WERI-Rb-1 (cell line): ENCODE measurements around the gene POU3F2.

Experiments used
- DNase-seq: peaks from one replicate; pipeline ENCODE4 v3.0.0-alpha.2; 2020
- H3K27ac ChIP-seq: fragments of 250-450 bp; sonication (Bioruptor Pico); 2 replicates; pipeline ENCODE4 v1.5.1; 2020; ENCODE audit warnings: mild to moderate bottlenecking, moderate library complexity
- H3K27me3 ChIP-seq: fragments of 250-450 bp; sonication (Bioruptor Pico); 2 replicates; pipeline ENCODE4 v1.5.1; 2021; ENCODE audit warnings: mild to moderate bottlenecking, low read depth, moderate library complexity; ENCODE audit not compliant: insufficient read depth, severe bottlenecking
- H3K36me3 ChIP-seq: fragments of 250-450 bp; sonication (Bioruptor Pico); 2 replicates; pipeline ENCODE4 v1.5.1; 2020; ENCODE audit warnings: mild to moderate bottlenecking, moderate library complexity
- H3K4me3 ChIP-seq: 2 replicates; pipeline ENCODE4 v1.5.1; 2011; ENCODE audit warnings: low read depth, mild to moderate bottlenecking, control low read depth, low read length
- H3K9me3 ChIP-seq: fragments of 250-450 bp; sonication (Bioruptor Pico); 2 replicates; pipeline ENCODE4 v1.5.1; 2021; ENCODE audit warnings: mild to moderate bottlenecking, moderate library complexity; ENCODE audit not compliant: severe bottlenecking
- CTCF ChIP-seq: IDR thresholded peaks from 2 replicates; pipeline ENCODE4 v1.5.1; 2011; ENCODE audit warnings: low read depth, mild to moderate bottlenecking, control low read depth, inconsistent platforms, low read length

POU3F2 gene

GRCh38 chr6:98848539-98849242, 14.3 kb downstream of the POU3F2 start:
- Histone ChIP-seq H3K36me3 (no peaks in the 10 kb centered on the region), H3K4me3 (no peak overlapping the region), H3K27ac (no peak overlapping the region), H3K27me3 (peaks cover 6% of the 10 kb centered on the region), H3K9me3 (no peaks in the 10 kb centered on the region)
- no peak for TF ChIP-seq CTCF
- no peak for DNase-seq

- Histone ChIP-seq H3K27ac (no peak overlapping the region), H3K36me3 (no peaks in the 10 kb centered on the region)
Observed at GRCh38 chr6:98864497-98864896, 30.1 kb downstream of the POU3F2 start.

GRCh38 chr6:98871057-98871456, 36.7 kb downstream of the POU3F2 start:
- Histone ChIP-seq H3K9me3 (no peaks in the 10 kb centered on the region), H3K4me3 (no peak overlapping the region), H3K36me3 (no peaks in the 10 kb centered on the region), H3K27ac (no peak overlapping the region), H3K27me3 (no peaks in the 10 kb centered on the region)
- DNase-seq, result no peak
- no peak for TF ChIP-seq CTCF

More at GRCh38 chr6:98864497-98864896, 30.1 kb downstream of the POU3F2 start:
- no peak overlapping the region for H3K4me3 ChIP-seq
- no peaks in the 10 kb centered on the region for H3K27me3 ChIP-seq
- no peak for DNase-seq
- H3K9me3 ChIP-seq, result no peaks in the 10 kb centered on the region
- no peak for TF ChIP-seq CTCF

GRCh38 chr6:98871821-98872220, 37.4 kb downstream of the POU3F2 start:
- DNase-seq, result no peak
- Histone ChIP-seq H3K4me3 (no peak overlapping the region), H3K9me3 (no peaks in the 10 kb centered on the region), H3K36me3 (no peaks in the 10 kb centered on the region), H3K27me3 (no peaks in the 10 kb centered on the region), H3K27ac (no peak overlapping the region)
- no peak for TF ChIP-seq CTCF

GRCh38 chr6:98875375-98875774, 41.0 kb downstream of the POU3F2 start:
- Histone ChIP-seq H3K4me3 (no peak overlapping the region), H3K27me3 (no peaks in the 10 kb centered on the region), H3K36me3 (no peaks in the 10 kb centered on the region; the same call in 1 of the 2 replicates), H3K27ac (no peak overlapping the region), H3K9me3 (no peaks in the 10 kb centered on the region)
- no peak for DNase-seq
- TF ChIP-seq CTCF, result no peak

GRCh38 chr6:98877250-98877649, 42.9 kb downstream of the POU3F2 start:
- H3K4me3 ChIP-seq, result no peak overlapping the region
- TF ChIP-seq CTCF, result no peak
- H3K9me3 ChIP-seq, result no peaks in the 10 kb centered on the region
- DNase-seq, result no peak
- no peaks in the 10 kb centered on the region for H3K27me3 ChIP-seq
- H3K27ac ChIP-seq, result no peak overlapping the region
- no peaks in the 10 kb centered on the region; the same call in 1 of the 2 replicates for H3K36me3 ChIP-seq
